Measurements from ENCODE around the gene VLDLR.

VLDLR gene

GRCh38 chr9:2622461-2623287, 1.1 kb downstream of the VLDLR start:
- DNase-seq: no peak

GRCh38 chr9:2623288-2624050, 1.9 kb downstream of the VLDLR start:
- DNase-seq: no peak

DNA sequence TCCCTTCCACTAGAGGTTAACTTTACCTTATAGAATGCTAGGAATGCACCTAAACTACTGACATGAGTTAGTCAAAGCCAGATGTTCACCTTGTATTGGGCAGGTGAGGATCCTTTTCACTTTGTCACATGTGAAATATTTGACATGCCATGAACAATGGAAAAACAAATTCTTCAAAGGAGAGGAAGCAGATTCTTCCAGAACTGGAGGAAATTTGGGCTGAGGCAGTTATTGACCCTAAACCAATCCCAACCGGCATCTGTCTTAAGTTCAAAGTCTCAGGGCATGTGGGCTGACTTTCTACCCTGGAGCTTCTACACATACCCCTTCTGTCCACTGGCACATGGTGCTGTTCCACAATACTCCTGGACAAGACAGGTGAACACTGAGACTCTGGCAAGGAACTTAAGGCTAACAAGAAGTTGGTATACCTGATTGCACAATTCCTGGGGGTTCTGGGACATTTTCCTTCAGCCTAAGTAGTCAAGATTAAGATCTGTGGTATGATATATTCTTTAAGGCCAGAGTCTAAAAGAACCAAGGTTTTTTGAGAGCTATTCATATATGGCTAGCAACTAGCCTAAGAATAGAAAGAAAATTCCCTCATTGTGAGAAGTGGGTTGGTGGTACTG, 2.6 kb downstream of the VLDLR start:
- DNase-seq: no peak

- DNase-seq: no peak
These were observed 3.8 kb downstream of the VLDLR start for GRCh38 chr9:2625427-2625826.

DNA sequence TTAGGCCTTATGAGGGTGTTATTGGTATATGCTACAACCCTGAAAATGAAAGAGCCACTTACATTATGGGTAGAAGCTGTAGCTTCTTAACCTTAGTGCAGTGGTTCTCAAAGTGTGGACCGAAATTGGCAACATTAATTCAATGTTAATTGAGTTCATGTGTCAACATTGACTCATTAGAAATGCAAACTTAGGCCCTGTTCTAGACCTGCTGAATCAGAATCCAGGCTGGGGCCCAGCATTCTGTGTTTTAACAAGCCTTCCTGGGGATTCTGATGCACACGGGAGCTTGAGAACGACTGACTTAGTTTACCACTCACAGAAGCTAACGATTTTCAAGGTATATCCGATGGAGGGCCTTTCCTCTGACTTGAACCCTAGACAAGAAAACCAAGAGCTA, 7.3 kb downstream of the VLDLR start:
- no peak for DNase-seq

DNA sequence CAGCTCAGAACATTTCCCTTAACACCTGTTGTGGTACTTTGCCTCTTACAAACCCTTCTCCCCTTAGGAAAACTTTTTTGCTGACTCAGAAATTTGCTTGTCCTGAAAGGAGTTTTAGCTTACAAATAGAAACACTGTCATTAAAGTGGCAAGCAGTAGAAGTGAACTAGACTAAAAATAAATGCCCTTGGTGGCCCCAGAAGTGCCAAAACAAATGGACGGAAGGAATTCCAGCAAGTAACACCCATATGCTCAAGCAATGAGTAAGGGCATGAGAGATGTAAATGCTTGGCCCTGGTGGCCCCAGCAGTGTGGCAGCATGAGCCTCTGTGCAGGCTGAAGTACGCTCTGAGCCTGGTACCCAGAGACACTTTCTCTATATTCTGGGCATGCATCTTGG, 8.6 kb downstream of the VLDLR start:
- no peak for DNase-seq

DNA sequence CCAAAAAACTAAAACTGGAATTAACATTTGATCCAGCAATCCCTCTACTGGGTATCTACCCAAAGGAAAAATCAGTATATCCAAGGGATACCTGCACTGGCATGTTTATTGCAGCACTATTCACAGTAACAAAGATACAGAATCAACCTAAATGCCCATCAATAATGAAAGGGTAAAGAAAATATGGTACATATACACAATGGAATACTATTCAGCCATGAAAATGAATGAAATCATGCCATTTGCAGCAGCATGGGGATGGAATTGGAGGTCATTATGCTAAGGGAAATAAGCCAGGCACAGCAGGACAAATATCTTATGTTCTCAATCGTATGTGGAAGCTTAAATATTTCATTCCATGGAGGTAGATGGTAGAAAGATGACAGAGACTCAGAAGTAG, 9.7 kb downstream of the VLDLR start:
- DNase-seq: no peak

DNA sequence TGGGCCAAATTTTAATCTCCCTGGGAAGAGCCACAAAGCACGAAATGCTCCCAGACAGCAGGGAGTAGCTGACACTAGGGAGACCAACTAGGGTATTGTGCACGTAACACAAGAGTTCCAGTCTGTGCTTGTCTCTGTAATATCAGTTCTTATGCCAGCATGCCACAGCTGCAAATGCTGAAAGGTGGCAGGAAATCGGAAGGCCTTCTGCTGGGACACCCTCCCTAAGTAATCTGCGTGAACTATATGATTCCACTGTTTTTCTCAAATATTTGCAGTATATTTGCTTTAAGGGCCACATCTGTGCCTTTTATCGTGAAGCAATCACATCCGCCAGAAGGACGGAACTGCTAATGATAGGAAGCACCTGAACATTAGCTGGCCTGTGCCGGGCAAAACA, 12.6 kb downstream of the VLDLR start:
- no peak for DNase-seq

- DNase-seq: no peak
These were observed 13.2 kb downstream of the VLDLR start for GRCh38 chr9:2634818-2635217.

- no peak for DNase-seq
These were observed 14.3 kb downstream of the VLDLR start for GRCh38 chr9:2635922-2636321.

- no peak for DNase-seq
These were observed 15.8 kb downstream of the VLDLR start for GRCh38 chr9:2637390-2637789.

- no peak for DNase-seq
These were observed 17.5 kb downstream of the VLDLR start for GRCh38 chr9:2638871-2639673.

DNA sequence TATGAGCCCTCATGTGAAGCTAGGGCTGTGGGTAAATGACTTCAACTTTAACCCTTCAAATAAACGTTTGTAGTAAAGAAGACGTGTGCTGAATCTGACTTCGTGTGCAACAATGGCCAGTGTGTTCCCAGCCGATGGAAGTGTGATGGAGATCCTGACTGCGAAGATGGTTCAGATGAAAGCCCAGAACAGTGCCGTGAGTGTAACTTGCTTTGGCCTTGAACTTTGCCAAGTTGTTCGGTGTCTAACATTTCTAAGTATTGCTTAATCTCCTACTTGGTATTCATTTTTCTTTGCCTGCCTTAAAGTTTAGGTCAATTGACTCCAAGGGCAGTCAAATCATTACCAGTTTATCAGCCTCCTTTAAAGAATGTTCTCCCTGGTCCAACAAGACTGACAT, 18.2 kb downstream of the VLDLR start:
- DNase-seq: no peak

DNA sequence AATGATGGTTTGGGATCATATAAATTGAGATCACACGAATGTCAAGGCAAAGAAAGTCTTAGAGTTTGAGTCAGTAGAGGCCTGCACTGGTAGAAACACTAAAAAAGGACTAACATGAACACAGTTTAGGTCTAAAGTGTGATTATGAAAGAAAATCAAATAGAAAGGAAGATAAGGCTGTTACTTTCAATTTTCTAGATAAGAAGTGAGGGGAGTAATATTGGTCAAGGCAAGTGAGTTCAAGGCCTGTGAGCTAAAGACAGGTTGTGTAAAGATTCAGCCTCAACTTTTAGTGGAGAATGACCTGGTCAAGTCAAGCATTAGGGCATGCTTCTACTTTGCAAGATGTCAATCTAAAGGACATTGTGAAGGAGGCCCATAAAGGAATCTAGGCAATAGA, 19.0 kb downstream of the VLDLR start:
- no peak for DNase-seq

- DNase-seq: no peak
These were observed 19.4 kb downstream of the VLDLR start for GRCh38 chr9:2641033-2641432.

- DNase-seq: no peak
These were observed 20.5 kb downstream of the VLDLR start for GRCh38 chr9:2642068-2642467.

DNA sequence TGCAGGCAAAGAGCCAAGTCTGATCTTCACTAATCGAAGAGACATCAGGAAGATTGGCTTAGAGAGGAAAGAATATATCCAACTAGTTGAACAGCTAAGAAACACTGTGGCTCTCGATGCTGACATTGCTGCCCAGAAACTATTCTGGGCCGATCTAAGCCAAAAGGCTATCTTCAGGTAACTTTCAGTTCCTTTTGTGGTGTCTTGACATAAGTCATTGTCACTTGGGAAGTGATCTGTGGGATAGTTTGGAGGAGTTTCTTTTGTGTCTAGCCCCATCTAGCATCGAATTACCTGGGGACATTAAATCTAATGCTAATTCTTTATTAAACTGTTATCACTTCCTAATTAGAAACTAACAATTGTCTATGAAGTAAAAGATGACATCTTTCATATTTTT, 24.0 kb downstream of the VLDLR start:
- no peak for DNase-seq

DNA sequence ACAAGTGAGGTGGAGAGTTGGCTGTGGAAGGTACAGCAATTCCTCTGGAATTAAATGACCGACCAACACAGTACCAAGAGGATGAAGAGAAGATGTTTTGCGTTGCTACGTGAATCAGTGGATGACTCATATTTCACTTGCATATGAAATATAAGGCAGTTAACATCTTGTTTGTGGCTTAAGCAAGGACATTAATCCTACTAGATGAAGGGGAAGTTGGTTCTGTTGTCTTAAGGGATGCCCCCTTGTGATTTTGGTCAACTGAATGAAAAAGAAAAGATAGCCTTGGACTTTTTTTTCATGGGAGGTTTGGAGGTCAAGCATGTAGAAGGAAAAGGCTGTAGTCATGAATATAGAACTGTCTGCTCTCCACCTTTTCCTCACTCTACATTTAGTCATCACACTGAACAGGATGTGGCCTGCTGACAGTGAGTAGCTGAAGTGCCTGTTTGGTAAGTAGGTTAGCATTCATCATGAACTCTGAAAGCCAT, 33.9 kb downstream of the VLDLR start:
- DNase-seq: no peak

- DNase-seq: no peak
These were observed 35.8 kb downstream of the VLDLR start for GRCh38 chr9:2657427-2657826.

DNA sequence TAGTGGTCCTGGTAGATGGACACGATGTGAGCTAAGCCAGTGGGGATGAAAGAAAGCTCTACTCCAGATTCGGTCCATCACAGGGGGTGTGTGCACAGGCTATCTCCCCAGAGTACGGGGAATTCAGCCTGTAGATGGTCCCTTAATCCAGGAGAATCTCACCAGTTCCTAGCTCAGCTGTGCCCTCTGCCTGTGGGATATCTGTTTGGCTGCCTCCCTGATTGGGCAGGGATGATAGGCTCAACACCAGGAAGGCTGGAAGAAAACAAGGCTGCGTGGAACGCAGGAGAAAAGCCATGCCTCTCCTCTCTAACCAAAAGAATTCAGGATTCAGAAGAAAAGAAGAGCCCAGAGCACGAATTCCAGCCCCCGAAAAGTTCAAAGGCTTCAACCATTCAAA, 40.9 kb downstream of the VLDLR start:
- no peak for DNase-seq

DNA sequence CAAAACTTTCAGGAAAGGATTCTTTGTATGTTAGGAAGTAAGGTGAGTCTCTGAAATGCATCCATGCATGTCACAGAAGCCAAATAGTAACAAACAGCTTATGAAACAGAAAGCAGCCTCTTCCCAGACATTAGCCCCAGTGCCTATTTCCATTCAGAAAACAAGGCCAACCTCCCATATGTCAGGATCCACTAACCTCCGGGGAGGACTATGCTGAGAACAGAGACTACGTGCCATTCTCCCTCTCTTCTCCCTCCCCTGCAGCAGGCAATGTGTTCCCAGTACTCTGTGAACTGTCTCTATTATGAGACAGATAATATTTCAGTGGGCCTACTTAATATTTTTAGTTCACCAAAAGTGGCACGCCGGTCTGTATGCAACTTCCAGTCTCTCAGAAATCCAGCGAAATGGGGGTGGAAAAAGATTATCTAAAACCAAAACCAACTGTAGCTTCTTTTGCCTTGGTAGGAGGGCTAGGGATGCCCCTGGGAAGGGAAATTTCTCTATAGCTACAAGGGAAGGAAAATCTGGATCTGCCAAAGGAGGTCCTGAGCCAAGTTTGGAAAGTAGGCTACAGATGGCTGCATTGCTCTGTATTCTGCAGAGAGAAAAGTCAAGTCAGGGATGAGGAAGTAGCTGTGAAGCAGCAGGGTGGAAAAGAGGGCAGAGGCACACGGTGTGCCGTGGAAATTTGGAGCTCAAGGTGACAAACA, 42.0 kb downstream of the VLDLR start:
- DNase-seq: no peak
